IMR-90 (cell line): ENCODE results near the gene GAMT.
A peak's percentile ranks its signal among the peaks of the same experiment; 100 is the strongest.

Experiments used
- CEBPB ChIP-seq: IDR thresholded peaks from 2 replicates; pipeline ENCODE4 v1.6.1; 2012; ENCODE audit warnings: low read depth, low read length, improper control_type of control experiment
- CHD1 ChIP-seq: IDR thresholded peaks from 2 replicates; pipeline ENCODE4 v1.6.1; 2012; ENCODE audit warnings: low read depth, low read length, improper control_type of control experiment
- CTCF ChIP-seq: conservative IDR thresholded peaks from 2 replicates; pipeline ENCODE4 v1.5.1; 2012; ENCODE audit warnings: mild to moderate bottlenecking, low read depth, low read length, improper control_type of control experiment
- MAFK ChIP-seq: IDR thresholded peaks from 2 replicates; pipeline ENCODE4 v1.6.1; 2012; ENCODE audit warnings: low read depth, low read length, improper control_type of control experiment
- MAZ ChIP-seq: IDR thresholded peaks from 2 replicates; pipeline ENCODE4 v1.6.1; 2012; ENCODE audit warnings: low read depth, mild to moderate bottlenecking, low read length, improper control_type of control experiment, moderate library complexity, borderline replicate concordance
- MXI1 ChIP-seq: IDR thresholded peaks from 2 replicates; pipeline ENCODE4 v1.6.1; 2012; ENCODE audit warnings: low read depth, mild to moderate bottlenecking, low read length, moderate library complexity, borderline replicate concordance
- POLR2A ChIP-seq: IDR thresholded peaks from 2 replicates; pipeline ENCODE4 v1.6.1; 2012; ENCODE audit warnings: mild to moderate bottlenecking, low read depth, low read length
- RCOR1 ChIP-seq: IDR thresholded peaks from 2 replicates; pipeline ENCODE4 v1.6.1; 2012; ENCODE audit warnings: mild to moderate bottlenecking, low read length, improper control_type of control experiment; ENCODE audit not compliant: insufficient replicate concordance
- SMC3 ChIP-seq: fragments of 150-350 bp; IDR thresholded peaks from 2 replicates; pipeline ENCODE4 v1.6.1; 2016; ENCODE audit warnings: low read depth, mild to moderate bottlenecking, antibody characterized with exemption, low read length, moderate library complexity
- USF2 ChIP-seq: fragments of 150-350 bp; IDR thresholded peaks from 2 replicates; pipeline ENCODE4 v1.6.1; 2017; ENCODE audit warnings: mild to moderate bottlenecking, antibody characterized with exemption, low read length, low read depth

GRCh38 chr19:1354970-1355567 is 46.3 kb downstream of the GAMT start:
- no peak for TF ChIP-seq POLR2A
- no peak for TF ChIP-seq CTCF
- no peak for TF ChIP-seq USF2
- no peak for TF ChIP-seq MXI1
- TF ChIP-seq MAFK, result no peak
- no peak for TF ChIP-seq CEBPB
- TF ChIP-seq SMC3, result no peak
- TF ChIP-seq CHD1, result no peak
- TF ChIP-seq RCOR1, result no peak
- 0 out of 2 replicates have a peak, but pooled peaks have one; percentile 10 for TF ChIP-seq MAZ
